ENCODE results near the gene ACADL.

The ACADL gene

GRCh38 chr2:210170196-210170445, 55.1 kb downstream of the ACADL start:
- no peak for DNase-seq (ENCODE audit: low read depth)

DNA sequence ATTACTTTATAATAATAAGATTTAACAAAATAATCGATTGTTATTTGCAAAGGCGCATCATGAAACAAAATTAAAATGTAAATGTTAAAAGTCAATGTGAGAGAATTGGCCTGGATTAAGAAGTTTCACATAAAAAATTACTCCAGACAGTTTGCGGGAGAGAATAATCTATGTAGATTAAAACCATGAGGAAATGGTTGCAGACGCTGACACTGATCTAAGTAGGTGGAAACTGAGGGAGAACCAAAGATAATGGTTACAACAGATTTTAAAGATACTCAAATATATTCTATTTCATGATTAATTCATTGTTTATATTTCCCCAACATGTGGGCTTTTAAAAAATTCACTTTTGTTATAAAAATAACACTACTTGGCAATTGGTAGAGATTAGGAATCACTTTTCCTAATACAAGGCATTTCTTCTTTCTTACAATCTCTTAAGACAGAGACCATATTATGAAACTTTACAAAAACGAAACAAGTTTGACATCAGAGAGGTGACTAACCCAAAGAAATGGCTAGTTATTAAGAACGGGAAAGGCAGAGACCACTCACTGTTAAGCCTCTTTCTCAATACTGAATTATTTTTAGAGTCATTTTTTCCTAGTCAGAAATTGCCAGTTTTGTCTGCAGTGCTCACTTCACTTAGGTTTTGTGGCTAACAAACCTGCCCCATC, 55.6 kb downstream of the ACADL start:
- DNase-seq (ENCODE audit: low read depth) = peak; percentile 90

GRCh38 chr2:210167227-210167626, 58.0 kb downstream of the ACADL start:
- DNase-seq (ENCODE audit: low read depth) = peak; percentile 41

DNA sequence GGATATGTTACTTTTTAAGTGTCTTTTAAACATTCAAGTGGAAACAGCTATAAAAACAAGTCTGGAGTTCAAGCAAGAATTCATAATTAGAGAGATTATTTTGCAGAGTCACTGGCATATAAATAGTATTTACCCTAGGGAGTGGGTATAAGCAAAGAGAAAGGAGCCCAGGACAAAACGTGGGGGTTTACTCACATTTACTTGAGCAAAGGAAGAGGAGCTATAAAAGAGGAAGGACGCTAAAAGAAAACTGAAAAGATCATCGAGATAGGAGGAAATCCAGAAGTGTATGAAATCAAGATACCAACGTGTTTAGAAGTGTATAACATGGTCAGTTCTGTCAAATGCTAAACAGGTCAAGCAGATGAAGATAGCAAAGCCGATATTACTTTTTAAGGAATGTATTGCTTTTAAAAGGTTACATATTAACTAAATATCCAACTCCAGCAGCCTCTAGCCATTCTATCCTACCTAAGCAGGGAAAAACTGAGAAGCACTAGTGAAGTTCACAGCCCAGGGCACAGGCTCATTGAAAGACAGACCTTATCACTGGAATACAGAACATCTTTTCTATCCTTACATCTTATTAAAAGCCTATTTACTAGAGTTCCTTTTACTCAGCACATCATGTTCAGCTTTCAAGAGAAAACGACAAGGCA, 62.7 kb downstream of the ACADL start:
- DNase-seq (ENCODE audit: low read depth) = no peak

DNA sequence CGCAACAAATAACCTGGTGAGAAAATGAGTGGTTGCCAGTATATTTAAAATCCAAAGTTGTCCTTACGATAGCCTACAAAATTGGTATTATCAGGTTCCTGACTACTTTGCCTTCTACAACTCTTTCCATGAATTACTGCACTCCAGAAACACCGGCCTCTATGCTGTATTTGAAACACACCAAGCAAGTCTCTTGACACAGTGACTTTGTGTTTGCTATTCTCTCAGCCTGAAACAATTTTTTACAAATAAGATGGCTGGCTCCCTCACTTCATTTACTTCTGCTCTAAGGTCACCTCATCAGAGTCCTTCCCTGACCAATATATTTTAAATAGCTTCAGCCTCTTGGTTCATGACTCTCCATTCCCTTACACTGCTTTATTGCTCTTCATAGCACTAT, 66.2 kb downstream of the ACADL start:
- DNase-seq (ENCODE audit: low read depth) = no peak

DNA sequence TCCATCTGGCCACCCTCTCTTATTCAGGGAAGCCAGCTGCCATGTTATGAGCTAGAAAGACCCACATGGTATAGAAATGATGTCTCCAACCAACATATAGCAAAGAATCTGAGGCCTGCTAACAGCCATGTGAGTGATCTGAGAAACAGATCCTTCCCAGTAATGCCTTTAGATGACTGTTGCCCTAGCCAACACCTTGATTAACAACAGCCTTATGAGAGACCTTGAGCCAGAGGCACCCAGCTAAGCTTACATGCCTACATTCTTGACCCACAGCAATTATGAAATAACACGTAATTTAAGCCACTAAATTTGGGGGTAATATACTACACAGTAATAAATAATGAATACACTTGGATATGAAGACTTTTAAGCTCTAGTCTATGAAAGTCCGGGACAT, 67.0 kb downstream of the ACADL start:
- DNase-seq (ENCODE audit: low read depth) = no peak

GRCh38 chr2:210157526-210157925, 67.7 kb downstream of the ACADL start:
- DNase-seq (ENCODE audit: low read depth) = no peak

GRCh38 chr2:210147614-210148013, 77.6 kb downstream of the ACADL start:
- DNase-seq (ENCODE audit: low read depth) = no peak
